ENCODE measurements around the gene SEC24D. TPM values are rescaled to one million over a fixed set of nuclear protein-coding genes. Genes with fewer than 3 reads are reported as not detected.

Gene SEC24D
- total and polyA plus RNA-seq, 2 experiments from 2014 or later: 23.9 to 58.6 TPM

GRCh38 chr4:118834960-118835569, 861 bp downstream of the SEC24D start:
- peak overlapping the region; percentile 74 for H3K27ac ChIP-seq
- H3K27me3 ChIP-seq: no peaks in the 10 kb centered on the region
- peak; percentile 82 to 88 for DNase-seq (ENCODE audit: low read depth in 1 of 2, low spot score in 1 of 2)

DNA sequence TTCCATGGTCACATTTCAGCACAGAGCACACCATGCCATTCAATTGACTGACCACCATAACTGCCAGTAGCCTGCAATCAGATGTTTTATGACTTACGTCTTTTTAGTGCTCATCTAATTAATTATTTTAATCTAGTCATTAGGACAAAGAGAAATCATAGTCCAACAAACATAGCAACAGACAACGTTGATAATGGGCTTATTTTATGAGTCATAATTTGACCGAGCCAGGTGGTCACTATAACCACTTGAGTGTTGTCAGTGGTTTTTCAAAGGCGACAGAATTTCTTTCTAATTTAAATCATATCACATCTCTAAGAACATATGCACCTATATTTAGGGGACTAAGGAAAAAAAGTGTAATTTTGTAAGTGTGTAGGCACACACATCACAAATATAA, 1.9 kb downstream of the SEC24D start:
- Histone ChIP-seq H3K4me3 (no peak overlapping the region), H3K4me1 (ENCODE audit: low read depth) (peaks cover 6% of the 10 kb centered on the region), H3K27ac (no peak overlapping the region), H3K9me3 (ENCODE audit: low read depth) (no peaks in the 10 kb centered on the region), H3K36me3 (peaks cover 18% of the 10 kb centered on the region), H3K27me3 (no peaks in the 10 kb centered on the region)
- no peak for TF ChIP-seq CTCF (IDR thresholded peaks at IDR 0.05; ENCODE audit: low read depth, low read length)
- peak in 1 of 2 donors; percentile 29 for DNase-seq (ENCODE audit: low read depth in 1 of 2, low spot score in 1 of 2)

More at GRCh38 chr4:118834960-118835569, 861 bp downstream of the SEC24D start:
- Histone ChIP-seq H3K4me1 (ENCODE audit: low read depth) (peaks cover 6% of the 10 kb centered on the region), H3K36me3 (peaks cover 15% of the 10 kb centered on the region), H3K9me3 (ENCODE audit: low read depth) (no peaks in the 10 kb centered on the region), H3K4me3 (peak overlapping the region; percentile 61)
- TF ChIP-seq CTCF (IDR thresholded peaks at IDR 0.05; ENCODE audit: low read depth, low read length): no peak

DNA sequence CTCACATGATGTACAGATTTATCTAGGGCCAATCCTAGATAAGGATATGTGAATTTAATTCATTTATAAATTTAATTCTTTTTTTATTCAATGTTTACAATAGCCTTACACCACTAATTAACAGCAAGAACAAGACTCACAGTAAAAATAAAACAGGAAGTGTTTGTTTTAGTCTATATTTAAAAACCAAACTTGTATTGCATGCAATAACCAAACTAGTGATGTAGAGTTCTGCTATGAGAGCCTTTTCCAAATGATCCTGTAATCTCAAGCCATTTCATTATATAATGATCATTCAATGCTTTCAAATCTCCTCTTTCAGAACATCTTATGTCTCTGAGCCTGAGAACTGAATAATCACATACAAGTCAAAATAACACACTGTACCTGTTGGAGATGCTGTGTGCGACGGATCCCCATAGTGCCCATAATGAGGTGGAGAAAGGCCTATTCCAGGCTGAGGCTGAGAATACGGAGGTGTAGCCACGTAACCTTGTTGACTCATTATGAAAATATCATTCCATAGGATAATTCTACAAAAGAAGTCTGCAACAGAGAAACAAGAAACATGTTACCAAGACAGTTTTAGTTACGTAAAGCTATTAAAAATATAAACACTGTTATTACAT, 2.6 kb downstream of the SEC24D start:
- Histone ChIP-seq H3K27me3 (no peaks in the 10 kb centered on the region), H3K4me1 (ENCODE audit: low read depth) (peaks cover 6% of the 10 kb centered on the region), H3K9me3 (ENCODE audit: low read depth) (no peaks in the 10 kb centered on the region), H3K27ac (no peak overlapping the region), H3K4me3 (no peak overlapping the region), H3K36me3 (peaks cover 20% of the 10 kb centered on the region)
- no peak for TF ChIP-seq CTCF (IDR thresholded peaks at IDR 0.05; ENCODE audit: low read depth, low read length)
- no peak for DNase-seq (ENCODE audit: low read depth in 1 of 2, low spot score in 1 of 2)

- H3K27me3 ChIP-seq: no peaks in the 10 kb centered on the region
- H3K9me3 ChIP-seq (ENCODE audit: low read depth): no peaks in the 10 kb centered on the region
- H3K36me3 ChIP-seq: peaks cover 25% of the 10 kb centered on the region
- H3K4me1 ChIP-seq (ENCODE audit: low read depth): no peaks in the 10 kb centered on the region
- H3K27ac ChIP-seq: no peak overlapping the region
- no peak for TF ChIP-seq CTCF (IDR thresholded peaks at IDR 0.05; ENCODE audit: low read depth, low read length)
- H3K4me3 ChIP-seq: no peak overlapping the region
- no peak for DNase-seq (ENCODE audit: low read depth in 1 of 2, low spot score in 1 of 2)
Observed at GRCh38 chr4:118829107-118829506, 6.8 kb downstream of the SEC24D start.

GRCh38 chr4:118826723-118827444, 9.0 kb downstream of the SEC24D start:
- no peaks in the 10 kb centered on the region for H3K9me3 ChIP-seq (ENCODE audit: low read depth)
- H3K4me3 ChIP-seq: no peak overlapping the region
- TF ChIP-seq CTCF (IDR thresholded peaks at IDR 0.05; ENCODE audit: low read depth, low read length): no peak

More at GRCh38 chr4:118826723-118827444, 9.0 kb downstream of the SEC24D start:
- Histone ChIP-seq H3K27ac (no peak overlapping the region), H3K27me3 (no peaks in the 10 kb centered on the region), H3K4me1 (ENCODE audit: low read depth) (no peaks in the 10 kb centered on the region), H3K36me3 (peaks cover 27% of the 10 kb centered on the region)
- no peak for DNase-seq (ENCODE audit: low read depth in 1 of 2, low spot score in 1 of 2)

Measured in cardiac muscle cell (in vitro differentiated cells and primary cell).